Heart left ventricle (tissue), 16 donors: ENCODE results near the gene SYAP1. TPM values are rescaled to one million over a fixed set of nuclear protein-coding genes. Genes with fewer than 3 reads are reported as not detected.
"Not testable (repeated sequence)": the region's sequence is repeated elsewhere in the genome, so short reads cannot be mapped to it uniquely, and the experiment has no call there.

Experiments used
- ATAC-seq, 4 donors: fragments of 200-7000 bp; cut with Tn5 transposase; one replicate each; pipeline ENCODE4 v1.9.1; 2020 to 2022; ENCODE audit warnings: moderate library complexity in 4 of 4, mild to moderate bottlenecking in 3 of 4, moderate number of reproducible peaks in 1 of 4
- DNase-seq, 5 donors: peaks; one replicate each; pipeline ENCODE4 v3.0.0-alpha.2; 2020
- H3K27ac ChIP-seq, 12 donors: fragments of 200-600 bp; sonication (generic) in 4 of 12; one replicate each; pipeline versions ENCODE4 v1.5.0 to v1.8.0; 2016 to 2022; ENCODE audit warnings: mild to moderate bottlenecking in 2 of 12
- H3K27me3 ChIP-seq, 9 donors: fragments of 200-600 bp; sonication (generic) in 2 of 9; one replicate each; pipeline versions ENCODE4 v1.5.1 to v1.8.0; 2016 to 2022; ENCODE audit warnings: mild to moderate bottlenecking in 3 of 9
- H3K36me3 ChIP-seq, 9 donors: fragments of 200-600 bp; sonication (generic) in 2 of 9; one replicate each; pipeline versions ENCODE4 v1.5.0 to v1.8.0; 2018 to 2022; ENCODE audit warnings: mild to moderate bottlenecking in 2 of 9
- H3K4me1 ChIP-seq, 12 donors: fragments of 200-600 bp; sonication (generic) in 4 of 12; one replicate each; pipeline versions ENCODE4 v1.5.0 to v1.8.0; 2016 to 2022; ENCODE audit warnings: mild to moderate bottlenecking in 3 of 12
- H3K4me3 ChIP-seq, 12 donors: fragments of 200-600 bp; sonication (generic) in 4 of 12; one replicate each; pipeline versions ENCODE4 v1.5.0 to v1.8.0; 2017 to 2022; ENCODE audit warnings: mild to moderate bottlenecking in 9 of 12, moderate library complexity in 4 of 12
- H3K9me3 ChIP-seq, 12 donors: fragments of 200-600 bp; sonication (generic) in 4 of 12; one replicate each; pipeline versions ENCODE4 v1.5.0 to v1.8.0; 2016 to 2022; ENCODE audit warnings: mild to moderate bottlenecking in 1 of 12
- POLR2A ChIP-seq, 2 donors: fragments of 450-650 bp; IDR thresholded peaks; one replicate each; pipeline ENCODE4 v1.6.1; 2017; ENCODE audit warnings: antibody characterized with exemption in 2 of 2, mild to moderate bottlenecking in 2 of 2, moderate library complexity in 2 of 2
- WGBS, 4 donors: extraction: QIAGEN DNeasy Blood & Tissue Kit in 2 of 4; methylation state at CpG; one replicate each; pipeline versions ENCODE4 v1.1.5 to v1.1.7; 2013 to 2018; 5-methylcytosine and 5-hydroxymethylcytosine counted together
- intact Hi-C, 10 donors: fragments of 100-400 bp; cut with DNase I; formaldehyde crosslinking; loops; one replicate each; pipeline versions ENCODE4 v1.11.1 to v1.14.2; 2022
- polyA plus RNA-seq, 2 donors: library from polyadenylated mRNA; stranded (reverse); fragments of 200-250 nt; gene quantifications; one replicate each; pipeline ENCODE4 v1.2.3, GENCODE V29; 2013
- total RNA-seq, 9 donors: library from RNA; depleted of rRNA in 2 of 9; stranded (reverse); fragments of >200 nt in 2 of 9; fragmentation: NEBNext Ultra II Directional in 3 of 9; extraction: Animal tissue kit (Norgen Biotek cat#: 25700) in 3 of 9; gene quantifications; one replicate each; pipeline versions ENCODE4 v1.1.0 to v1.2.4, GENCODE V29; 2016 to 2023
- TF ChIP-seq, protein P1 (sequence below), 12 donors: fragments of 200-600 bp; sonication (generic) in 4 of 12; IDR thresholded peaks; one replicate each; pipeline versions ENCODE4 v1.5.0 to v1.8.0; 2018 to 2022; ENCODE audit warnings: antibody characterized with exemption in 12 of 12, mild to moderate bottlenecking in 5 of 12
- donor health status: ischemic (EF 13 %, LVEDD 7.1; RV severe dilation, severe dysfunction).
- donor health status: healthy with polysubstance abuse.
- donor health status: DM: no; HTN: yes; CAD: no.
- donor health status: DM: no; HTN: no; CAD: no.
- donor health status: ischemic (EF 25% LVEDD 6.9; RV normal size, moderate dysfunction).
- donor health status: ischemic (EF 25% LVEDD 5.7; RV mildly dilated, moderate dysfunction).
- donor health status: healthy.
- donor health status: DM: yes; HTN: yes; CAD: no.
- donor health status: ischemic (EF 35%, LVEDD 5.7; RV mildly dilated, moderate dysfunction).
- donor health status: nonischemic (EF 11% LVEDD 7.7; RV severe dilation, severe dysfunction).
- donor health status: DM: yes; HTN: yes; CAD: no.
- donor health status: PGD.
- donor health status: ischemic (EF 29% LVEDD 5.4; RV normal size, mild dysfunction).
- donor health status: nonischemic (EF 23%, LVEDD 6.1; RV moderate dilation, normal function).

The SYAP1 gene
- total and polyA plus RNA-seq, 11 donors: 10.1 to 23.4 (median 17.1) TPM

DNA sequence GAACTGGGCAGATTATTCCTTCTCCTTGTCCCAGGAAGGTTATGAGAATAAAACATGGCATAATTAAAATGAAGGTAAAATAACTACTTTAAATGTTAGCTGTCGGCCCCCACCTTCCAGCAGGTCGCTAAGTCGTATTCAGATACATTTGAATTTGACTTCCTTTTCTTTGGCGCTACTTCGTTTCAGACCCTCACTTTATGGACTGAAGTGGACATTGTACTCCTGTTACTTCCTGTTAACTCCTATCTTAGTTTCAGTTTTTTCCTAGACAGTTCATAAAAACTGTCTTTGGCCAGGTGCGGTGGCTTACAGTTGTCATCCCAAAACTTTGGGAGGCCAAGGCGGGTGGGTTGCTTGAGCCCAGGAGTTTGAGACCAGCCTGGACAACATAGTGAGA is 5.7 kb downstream of the SYAP1 start:
- ATAC-seq (no peak), DNase-seq (no peak)
- intact Hi-C loops: loop anchor here in 1 of 10 donors (10.0 kb wide), 1 partner anchor 60 kb away; the partner anchor contains the start of gene TXLNG
- TF ChIP-seq POLR2A (IDR thresholded peaks at IDR 0.05): no peak
- TF ChIP-seq, protein P1, sequence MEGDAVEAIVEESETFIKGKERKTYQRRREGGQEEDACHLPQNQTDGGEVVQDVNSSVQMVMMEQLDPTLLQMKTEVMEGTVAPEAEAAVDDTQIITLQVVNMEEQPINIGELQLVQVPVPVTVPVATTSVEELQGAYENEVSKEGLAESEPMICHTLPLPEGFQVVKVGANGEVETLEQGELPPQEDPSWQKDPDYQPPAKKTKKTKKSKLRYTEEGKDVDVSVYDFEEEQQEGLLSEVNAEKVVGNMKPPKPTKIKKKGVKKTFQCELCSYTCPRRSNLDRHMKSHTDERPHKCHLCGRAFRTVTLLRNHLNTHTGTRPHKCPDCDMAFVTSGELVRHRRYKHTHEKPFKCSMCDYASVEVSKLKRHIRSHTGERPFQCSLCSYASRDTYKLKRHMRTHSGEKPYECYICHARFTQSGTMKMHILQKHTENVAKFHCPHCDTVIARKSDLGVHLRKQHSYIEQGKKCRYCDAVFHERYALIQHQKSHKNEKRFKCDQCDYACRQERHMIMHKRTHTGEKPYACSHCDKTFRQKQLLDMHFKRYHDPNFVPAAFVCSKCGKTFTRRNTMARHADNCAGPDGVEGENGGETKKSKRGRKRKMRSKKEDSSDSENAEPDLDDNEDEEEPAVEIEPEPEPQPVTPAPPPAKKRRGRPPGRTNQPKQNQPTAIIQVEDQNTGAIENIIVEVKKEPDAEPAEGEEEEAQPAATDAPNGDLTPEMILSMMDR (IDR thresholded peaks at IDR 0.05): no peak
- WGBS, 4 donors: 86 to 92% (median 90%) methylated on average over 7 of the region's 7 CpGs
- Histone ChIP-seq H3K27me3 (no peaks in the 10 kb centered on the region), H3K9me3 (no peaks in the 10 kb centered on the region), H3K27ac (no peak overlapping the region), H3K4me1 (peaks cover 0 to 33% (median 7%) of the 10 kb centered on the region in 12 donors), H3K4me3 (no peak overlapping the region), H3K36me3 (no peaks in the 10 kb centered on the region)

DNA sequence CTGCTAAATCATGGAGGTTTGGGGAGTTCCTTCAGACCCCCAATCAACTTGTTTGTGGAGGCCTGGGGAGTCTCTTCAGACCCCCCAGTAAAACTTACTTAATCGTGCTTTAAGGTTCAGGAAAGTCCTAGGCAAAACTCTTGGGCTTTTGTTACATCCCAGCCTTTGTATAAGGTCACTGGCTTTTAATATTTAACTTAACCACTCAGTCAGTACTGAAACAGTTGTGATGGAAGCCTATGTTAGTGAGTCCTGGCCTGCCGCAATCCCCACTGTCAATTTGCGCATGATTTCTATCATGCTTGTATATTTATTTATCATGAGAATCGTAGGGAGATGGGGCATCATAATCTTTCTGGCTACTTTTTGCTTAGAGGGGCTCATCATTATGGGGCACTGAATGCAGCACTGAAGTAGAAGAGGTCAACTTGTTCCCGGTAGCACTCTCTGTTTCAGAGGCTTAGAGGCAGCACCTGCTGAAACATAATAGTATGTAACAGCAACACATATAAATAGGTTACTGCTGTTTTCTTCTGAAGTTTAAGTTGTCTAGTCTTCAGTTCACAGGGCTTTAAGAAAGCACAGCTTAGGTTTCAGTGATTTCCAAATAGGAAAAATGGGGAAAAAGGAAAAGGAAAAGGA is 7.1 kb downstream of the SYAP1 start:
- not testable (repeated sequence) for H3K9me3 ChIP-seq, H3K27ac ChIP-seq, H3K27me3 ChIP-seq, H3K4me3 ChIP-seq, DNase-seq, ATAC-seq, H3K36me3 ChIP-seq
- peaks cover 0 to 22% (median 0%) of the 10 kb centered on the region in 12 donors for H3K4me1 ChIP-seq
- 89 to 95% (median 91%) methylated on average over 5 of the region's 5 CpGs for WGBS, 4 donors
- intact Hi-C loops: loop anchor here in 1 of 10 donors (10.0 kb wide), 1 partner anchor 58 kb away; the partner anchor contains the start of gene TXLNG

DNA sequence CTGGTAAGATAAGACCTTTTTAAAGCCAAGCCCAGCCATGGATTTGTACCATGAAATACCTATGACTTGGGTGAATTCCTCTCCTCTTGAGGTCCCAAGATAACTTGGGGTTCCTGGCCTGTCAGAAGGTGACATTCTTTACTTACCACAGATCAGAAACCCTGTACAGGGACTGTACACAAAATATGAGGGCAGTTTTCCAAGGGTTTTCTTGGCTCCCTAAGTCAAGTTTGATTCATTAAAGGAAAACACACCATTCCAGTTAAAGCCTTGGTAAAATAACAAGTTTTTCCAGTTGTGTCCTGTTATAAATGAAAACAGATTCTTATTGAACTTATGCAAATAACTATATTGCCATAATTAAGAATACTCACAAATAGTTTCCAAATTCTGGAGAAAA is 8.2 kb downstream of the SYAP1 start:
- Histone ChIP-seq H3K9me3 (no peaks in the 10 kb centered on the region), H3K27me3 (no peaks in the 10 kb centered on the region), H3K4me3 (no peak overlapping the region), H3K36me3 (no peaks in the 10 kb centered on the region), H3K4me1 (peaks cover 0 to 12% (median 0%) of the 10 kb centered on the region in 12 donors), H3K27ac (no peak overlapping the region)
- intact Hi-C loops: loop anchor here in 1 of 10 donors (10.0 kb wide), 1 partner anchor 57 kb away; the partner anchor contains the start of gene TXLNG
- no peak for DNase-seq
- TF ChIP-seq, protein P1 (IDR thresholded peaks at IDR 0.05): no peak
- TF ChIP-seq POLR2A (IDR thresholded peaks at IDR 0.05): no peak
- no peak for ATAC-seq

DNA sequence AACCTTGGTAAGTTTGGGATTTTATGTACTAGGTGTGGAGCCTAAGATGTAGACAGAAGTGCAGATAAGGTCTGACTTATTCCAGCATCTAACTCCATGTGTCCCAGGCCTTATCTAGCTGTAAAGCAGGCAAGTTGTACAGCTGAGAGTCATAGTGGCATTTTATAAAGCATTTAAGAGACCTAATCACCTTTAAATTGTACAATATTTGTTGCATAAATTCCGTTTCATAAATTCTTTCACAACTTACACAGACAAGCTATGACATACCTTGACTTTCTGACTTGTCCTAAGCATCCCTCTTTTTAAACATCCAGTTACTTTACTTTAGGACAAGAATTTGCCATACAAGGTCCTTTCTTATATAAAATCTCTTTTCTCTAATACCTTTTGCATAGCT is 11.0 kb downstream of the SYAP1 start:
- no peak for TF ChIP-seq POLR2A (IDR thresholded peaks at IDR 0.05)
- TF ChIP-seq, protein P1 (IDR thresholded peaks at IDR 0.05): no peak
- ATAC-seq: no peak
- peaks cover 0 to 6% (median 0%) of the 10 kb centered on the region in 12 donors for H3K4me1 ChIP-seq

DNA sequence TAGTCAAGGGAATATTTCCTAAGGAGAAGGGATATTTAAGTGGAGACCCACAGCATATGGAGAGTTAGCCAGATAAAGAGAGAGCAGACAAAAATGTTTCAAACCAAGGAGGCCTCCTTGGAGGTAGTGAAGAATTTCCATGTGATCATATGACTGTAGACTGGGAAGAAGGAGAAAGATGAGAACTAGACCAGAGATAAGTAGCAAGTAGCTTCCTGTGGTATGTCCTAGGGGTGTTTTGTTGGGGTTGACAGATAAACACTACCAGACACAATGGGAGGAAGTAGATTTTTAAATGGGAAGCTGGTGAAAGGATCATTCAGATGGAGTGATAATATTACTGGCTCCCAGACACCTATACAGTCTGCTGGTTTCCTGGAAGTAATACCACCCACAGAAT is 13.6 kb downstream of the SYAP1 start:
- ATAC-seq: no peak
- no peaks in the 10 kb centered on the region for H3K9me3 ChIP-seq
- peaks cover 0 to under 1% (median 0%) of the 10 kb centered on the region in 12 donors for H3K4me1 ChIP-seq
- no peak for DNase-seq
- H3K27me3 ChIP-seq: no peaks in the 10 kb centered on the region
- TF ChIP-seq POLR2A (IDR thresholded peaks at IDR 0.05): no peak
- TF ChIP-seq, protein P1 (IDR thresholded peaks at IDR 0.05): no peak
- peaks cover 0 to 30% (median 26%) of the 10 kb centered on the region in 9 donors for H3K36me3 ChIP-seq
- intact Hi-C loops: no loop called here
- H3K27ac ChIP-seq: no peak overlapping the region
- H3K4me3 ChIP-seq: no peak overlapping the region

More for the DNA sequence above, 11.0 kb downstream of the SYAP1 start:
- no peak for DNase-seq
- intact Hi-C loops: no loop called here
- Histone ChIP-seq H3K36me3 (peaks cover 0 to 4% (median under 1%) of the 10 kb centered on the region in 9 donors), H3K4me3 (no peak overlapping the region), H3K27ac (no peak overlapping the region), H3K27me3 (no peaks in the 10 kb centered on the region), H3K9me3 (no peaks in the 10 kb centered on the region)
- 92 to 100% (median 94%) methylated on average over 1 of the region's 1 CpG for WGBS, 4 donors
